NCI-H2029 treated with DMSO at 0.1 percent for 48 hours (cell line): ENCODE measurements around the gene FYN.
"Not testable (repeated sequence)": the region's sequence is repeated elsewhere in the genome, so short reads cannot be mapped to it uniquely, and the experiment has no call there.

Experiments used
- DNase-seq: peaks from one replicate; lab custom pipeline; 2025; lab: John Stamatoyannopoulos, UW

Gene FYN

GRCh38 chr6:111680811-111681609 is 192.2 kb downstream of the FYN start:
- not testable (repeated sequence) for DNase-seq

- no peak for DNase-seq
Observed at GRCh38 chr6:111680015-111680712, 193.1 kb downstream of the FYN start.

- DNase-seq = no peak
Observed at GRCh38 chr6:111679126-111679858, 194.0 kb downstream of the FYN start.

- no peak for DNase-seq
Observed at GRCh38 chr6:111677249-111677990, 195.8 kb downstream of the FYN start.

- DNase-seq = no peak
Observed at GRCh38 chr6:111676383-111676782, 196.9 kb downstream of the FYN start.

GRCh38 chr6:111674883-111675282 is 198.4 kb downstream of the FYN start:
- no peak for DNase-seq

- DNase-seq = no peak
Observed at GRCh38 chr6:111674413-111674812, 198.8 kb downstream of the FYN start.

GRCh38 chr6:111673937-111674336 is 199.3 kb downstream of the FYN start:
- DNase-seq = no peak

- no peak for DNase-seq
Observed at GRCh38 chr6:111673532-111673931, 199.7 kb downstream of the FYN start.

GRCh38 chr6:111672761-111673450 is 200.3 kb downstream of the FYN start:
- no peak for DNase-seq

- no peak for DNase-seq
Observed at GRCh38 chr6:111669326-111669725, 203.9 kb downstream of the FYN start.

- no peak for DNase-seq
Observed at GRCh38 chr6:111668410-111668809, 204.8 kb downstream of the FYN start.

GRCh38 chr6:111667931-111668330 is 205.3 kb downstream of the FYN start:
- no peak for DNase-seq

GRCh38 chr6:111666847-111667246 is 206.4 kb downstream of the FYN start:
- no peak for DNase-seq

- DNase-seq = no peak
Observed at GRCh38 chr6:111664565-111665030, 208.7 kb downstream of the FYN start.

- no peak for DNase-seq
Observed at GRCh38 chr6:111663692-111664564, 209.3 kb downstream of the FYN start.

GRCh38 chr6:111662794-111663593 is 210.3 kb downstream of the FYN start:
- no peak for DNase-seq

- DNase-seq = no peak
Observed at GRCh38 chr6:111662072-111662793, 211.0 kb downstream of the FYN start.

- DNase-seq = no peak
Observed at GRCh38 chr6:111661541-111662061, 211.7 kb downstream of the FYN start.
